Transverse colon (tissue), 4 donors: Measurements from ENCODE around the gene IAPP.
"Not testable (repeated sequence)": the region's sequence is repeated elsewhere in the genome, so short reads cannot be mapped to it uniquely, and the experiment has no call there.

Experiments used
- POLR2A ChIP-seq: fragments of 450-650 bp; IDR thresholded peaks from one replicate; pipeline ENCODE4 v1.6.1; 2016; ENCODE audit warnings: antibody characterized with exemption, mild to moderate bottlenecking, moderate library complexity
- POLR2AphosphoS5 ChIP-seq, 3 donors: sonication (generic); formaldehyde crosslinking; IDR thresholded peaks; one replicate each; pipeline ENCODE4 v1.6.1; 2016; ENCODE audit warnings: antibody characterized with exemption in 3 of 3
- TF ChIP-seq, protein P1 (sequence below), 5 experiments: fragments of 200-600 bp in 3 of 5; fragments of 450-650 bp in 2 of 5; sonication (generic) in 3 of 5; IDR thresholded peaks; 1 replicate in 2 of 5; 2 replicates in 3 of 5; pipeline ENCODE4 v1.5.1; 2016 to 2017; ENCODE audit warnings: antibody characterized with exemption in 5 of 5, inconsistent platforms in 3 of 5, mild to moderate bottlenecking in 2 of 5, moderate library complexity in 1 of 5

DNA sequence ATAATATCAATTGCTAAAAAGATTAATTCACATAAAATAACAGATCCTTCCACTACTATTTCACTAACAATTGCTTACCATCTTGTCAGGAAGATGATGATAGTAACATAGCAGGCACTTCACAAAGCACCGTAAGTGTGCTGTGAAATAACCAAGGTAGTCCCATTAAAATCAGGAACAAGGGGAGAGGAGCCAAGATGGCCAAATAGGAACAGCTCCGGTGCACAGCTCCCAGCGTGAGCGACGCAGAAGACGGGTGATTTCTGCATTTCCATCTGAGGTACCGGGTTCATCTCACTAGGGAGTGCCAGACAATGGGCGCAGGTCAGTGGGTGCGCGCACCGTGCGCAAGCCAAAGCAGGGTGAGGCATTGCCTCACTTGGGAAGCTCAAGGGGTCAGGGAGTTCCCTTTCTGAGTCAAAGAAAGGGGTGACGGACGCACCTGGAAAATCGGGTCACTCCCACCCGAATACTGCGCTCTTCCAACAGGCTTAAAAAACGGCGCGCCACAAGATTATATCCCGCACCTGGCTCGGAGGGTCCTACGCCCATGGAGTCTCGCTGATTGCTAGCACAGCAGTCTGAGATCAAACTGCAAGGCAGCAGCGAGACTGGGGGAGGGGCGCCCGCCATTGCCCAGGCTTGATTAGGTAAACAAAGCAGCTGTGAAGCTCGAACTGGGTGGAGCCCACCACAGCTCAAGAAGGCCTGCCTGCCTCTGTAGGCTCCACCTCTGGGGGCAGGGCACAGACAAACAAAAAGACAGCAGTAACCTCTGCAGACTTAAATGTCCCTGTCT is 22.3 kb downstream of the IAPP start:
- TF ChIP-seq POLR2A; POLR2AphosphoS5 (IDR thresholded peaks at IDR 0.05): not testable (repeated sequence)
- TF ChIP-seq, protein P1, sequence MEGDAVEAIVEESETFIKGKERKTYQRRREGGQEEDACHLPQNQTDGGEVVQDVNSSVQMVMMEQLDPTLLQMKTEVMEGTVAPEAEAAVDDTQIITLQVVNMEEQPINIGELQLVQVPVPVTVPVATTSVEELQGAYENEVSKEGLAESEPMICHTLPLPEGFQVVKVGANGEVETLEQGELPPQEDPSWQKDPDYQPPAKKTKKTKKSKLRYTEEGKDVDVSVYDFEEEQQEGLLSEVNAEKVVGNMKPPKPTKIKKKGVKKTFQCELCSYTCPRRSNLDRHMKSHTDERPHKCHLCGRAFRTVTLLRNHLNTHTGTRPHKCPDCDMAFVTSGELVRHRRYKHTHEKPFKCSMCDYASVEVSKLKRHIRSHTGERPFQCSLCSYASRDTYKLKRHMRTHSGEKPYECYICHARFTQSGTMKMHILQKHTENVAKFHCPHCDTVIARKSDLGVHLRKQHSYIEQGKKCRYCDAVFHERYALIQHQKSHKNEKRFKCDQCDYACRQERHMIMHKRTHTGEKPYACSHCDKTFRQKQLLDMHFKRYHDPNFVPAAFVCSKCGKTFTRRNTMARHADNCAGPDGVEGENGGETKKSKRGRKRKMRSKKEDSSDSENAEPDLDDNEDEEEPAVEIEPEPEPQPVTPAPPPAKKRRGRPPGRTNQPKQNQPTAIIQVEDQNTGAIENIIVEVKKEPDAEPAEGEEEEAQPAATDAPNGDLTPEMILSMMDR (IDR thresholded peaks at IDR 0.05) = not testable (repeated sequence)
